GM19467 (cell line): ENCODE measurements around the gene CREM.
"Not testable (repeated sequence)": the region's sequence is repeated elsewhere in the genome, so short reads cannot be mapped to it uniquely, and the experiment has no call there.

ENCODE experiments used
- ATAC-seq: cut with Tn5 transposase; IDR thresholded peaks from one replicate; pipeline ENCODE4 v1.9.1; 2021; ENCODE audit warnings: mild to moderate bottlenecking, moderate library complexity; ENCODE audit not compliant: unreplicated experiment

Gene CREM

GRCh38 chr10:35191523-35191922 is 64.9 kb downstream of the CREM start:
- ATAC-seq = no peak

- ATAC-seq = no peak
Measured at GRCh38 chr10:35192645-35193249, 66.1 kb downstream of the CREM start.

DNA sequence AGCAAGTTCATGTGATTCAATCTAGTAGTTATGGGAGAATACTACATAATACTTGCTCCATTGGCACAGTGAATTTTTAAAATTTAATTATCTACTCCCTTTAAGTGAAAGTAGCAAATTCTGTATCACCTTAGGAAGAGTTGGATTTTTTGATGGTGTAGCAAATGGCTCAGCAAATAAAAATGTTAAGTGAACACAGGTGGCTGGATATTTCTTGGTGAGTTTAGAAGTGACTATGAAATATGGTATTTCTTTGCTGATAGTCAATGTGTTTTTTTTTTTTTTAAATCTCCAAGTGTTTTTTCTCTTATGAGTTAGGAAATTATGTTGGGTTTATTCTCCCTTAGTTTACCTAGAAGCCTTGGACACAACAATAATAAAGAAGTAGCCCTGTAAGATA is 67.8 kb downstream of the CREM start:
- ATAC-seq = no peak

DNA sequence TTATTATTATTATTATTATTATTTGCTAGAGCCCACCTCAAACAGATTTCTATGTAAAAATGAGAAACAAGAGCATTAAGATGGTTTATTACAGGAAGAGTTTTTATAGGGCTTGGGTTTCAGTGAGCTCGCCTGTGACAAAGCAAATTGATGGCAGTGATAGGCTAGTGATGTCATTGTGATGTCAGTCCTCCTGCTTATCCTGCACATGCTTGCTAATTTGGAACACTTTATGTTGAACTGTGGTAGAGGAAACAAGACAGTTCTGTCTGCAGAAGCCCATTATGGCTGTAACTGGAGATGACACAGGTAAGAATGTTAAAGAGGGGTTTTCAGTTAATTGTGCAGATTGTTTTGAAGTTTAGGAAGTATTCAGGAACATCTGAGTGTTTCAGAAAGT is 68.3 kb downstream of the CREM start:
- no peak for ATAC-seq

- peak; percentile 98 for ATAC-seq
Measured at GRCh38 chr10:35195361-35196306, 69.0 kb downstream of the CREM start.

GRCh38 chr10:35200487-35200886 is 73.8 kb downstream of the CREM start:
- no peak for ATAC-seq

- no peak for ATAC-seq
Measured at GRCh38 chr10:35201234-35201633, 74.6 kb downstream of the CREM start.

DNA sequence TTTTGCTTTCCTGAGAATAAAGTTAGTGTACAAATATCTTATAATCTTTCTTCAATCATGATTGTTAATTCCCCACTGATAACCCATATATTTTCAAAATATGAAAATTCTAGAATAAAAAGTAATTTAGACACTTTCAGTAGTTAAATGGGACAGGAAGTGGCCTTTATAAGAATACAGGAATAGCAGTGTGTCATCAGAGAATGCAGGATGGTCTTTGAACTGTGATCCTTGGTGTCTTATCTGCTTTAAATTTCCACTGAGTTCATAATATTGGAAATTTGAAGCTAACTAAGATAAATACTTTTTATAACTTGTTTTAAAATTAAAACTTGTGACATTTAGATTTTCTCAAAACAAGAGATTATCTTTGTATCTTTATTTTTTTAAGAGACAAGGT is 75.4 kb downstream of the CREM start:
- ATAC-seq = no peak

GRCh38 chr10:35203745-35204144 is 77.1 kb downstream of the CREM start:
- ATAC-seq = no peak

- ATAC-seq = no peak
Measured at GRCh38 chr10:35204650-35205319, 78.1 kb downstream of the CREM start.

- ATAC-seq = no peak
Measured at GRCh38 chr10:35206274-35206673, 79.6 kb downstream of the CREM start.

GRCh38 chr10:35208536-35208935 is 81.9 kb downstream of the CREM start:
- peak; percentile 81 for ATAC-seq

DNA sequence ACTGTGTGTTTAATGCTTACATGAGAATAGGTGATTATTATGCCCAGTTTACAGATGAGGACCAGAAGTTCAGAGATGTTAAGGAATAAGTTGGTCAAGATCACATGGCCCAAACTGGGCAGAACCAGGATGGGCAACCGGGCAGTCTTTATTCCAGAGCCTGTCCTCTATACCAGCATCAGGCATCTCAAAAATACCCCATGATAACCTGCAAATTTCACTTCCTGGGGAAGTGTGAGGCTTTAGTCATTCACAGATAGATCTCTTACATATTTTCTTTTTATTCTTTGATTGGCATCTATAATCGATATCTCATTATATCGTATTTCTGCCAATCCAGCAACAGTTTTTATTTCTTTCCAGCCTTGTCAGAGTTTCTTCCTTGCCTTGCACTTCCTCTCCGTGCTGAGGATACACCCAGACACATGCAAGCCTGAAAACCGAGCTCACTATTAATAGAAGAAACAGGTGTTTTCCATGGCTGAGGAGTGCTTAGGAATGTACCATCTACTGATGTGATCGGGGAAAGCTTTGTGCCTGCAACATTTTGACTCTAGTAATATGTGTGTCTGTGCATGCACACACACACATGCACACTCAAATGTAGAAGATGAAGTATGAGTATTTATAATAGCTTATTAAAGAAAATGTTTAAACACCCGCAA is 82.4 kb downstream of the CREM start:
- ATAC-seq = peak; percentile 23

GRCh38 chr10:35210961-35211360 is 84.3 kb downstream of the CREM start:
- ATAC-seq = no peak

DNA sequence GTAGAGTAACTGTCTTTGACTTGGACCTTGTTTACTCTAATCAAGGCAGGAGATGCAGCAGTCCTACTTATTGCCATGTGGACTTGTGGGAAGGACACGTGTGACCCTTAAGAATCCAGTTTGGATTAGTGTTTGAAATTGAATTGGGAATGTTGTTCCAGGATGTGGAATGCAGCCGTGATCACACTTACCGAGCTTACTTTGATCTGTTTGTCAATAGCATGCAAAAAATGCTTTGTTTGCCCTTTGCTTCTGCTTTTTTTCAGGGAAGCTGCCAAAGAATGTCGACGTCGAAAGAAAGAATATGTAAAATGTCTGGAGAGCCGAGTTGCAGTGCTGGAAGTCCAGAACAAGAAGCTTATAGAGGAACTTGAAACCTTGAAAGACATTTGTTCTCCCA is 84.7 kb downstream of the CREM start:
- no peak for ATAC-seq

DNA sequence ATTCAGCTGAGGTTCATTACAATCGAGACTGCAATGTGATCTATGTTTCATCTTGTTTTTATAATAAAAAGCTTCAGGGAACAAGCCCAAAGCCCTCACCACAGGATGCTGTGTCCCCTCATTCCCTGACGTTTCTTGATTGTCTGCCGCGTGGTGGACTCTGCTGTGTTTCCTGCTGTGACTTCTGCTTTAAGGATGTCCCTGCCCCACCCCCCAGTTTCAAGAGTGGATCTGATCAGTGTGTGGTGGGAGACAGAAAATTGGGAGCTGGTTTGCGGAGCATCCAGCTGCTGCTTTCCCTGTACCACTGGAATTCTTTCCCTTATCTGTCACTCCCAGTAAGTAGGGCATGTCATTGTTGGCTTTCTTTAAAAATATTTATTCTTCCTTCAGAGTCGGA is 86.2 kb downstream of the CREM start:
- ATAC-seq = no peak

DNA sequence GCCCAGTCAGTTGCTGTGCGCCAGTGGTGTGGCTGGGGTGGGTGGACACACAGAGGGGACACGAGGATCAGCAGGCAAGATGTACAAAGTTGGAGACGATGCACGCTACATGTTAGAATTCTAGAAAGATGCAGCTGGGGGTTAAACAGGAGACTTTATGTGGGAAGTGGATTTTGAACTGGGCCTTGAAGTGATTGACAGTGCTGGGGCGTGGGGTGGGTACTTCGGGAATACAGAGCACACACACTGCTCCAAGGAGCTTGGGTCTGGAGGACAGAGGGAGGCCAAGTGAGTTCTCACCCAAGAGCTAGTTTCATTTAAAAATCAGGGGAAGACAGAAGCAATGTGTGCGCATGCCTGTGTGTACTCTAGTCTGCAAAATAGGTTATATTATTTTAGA is 87.1 kb downstream of the CREM start:
- ATAC-seq = no peak

DNA sequence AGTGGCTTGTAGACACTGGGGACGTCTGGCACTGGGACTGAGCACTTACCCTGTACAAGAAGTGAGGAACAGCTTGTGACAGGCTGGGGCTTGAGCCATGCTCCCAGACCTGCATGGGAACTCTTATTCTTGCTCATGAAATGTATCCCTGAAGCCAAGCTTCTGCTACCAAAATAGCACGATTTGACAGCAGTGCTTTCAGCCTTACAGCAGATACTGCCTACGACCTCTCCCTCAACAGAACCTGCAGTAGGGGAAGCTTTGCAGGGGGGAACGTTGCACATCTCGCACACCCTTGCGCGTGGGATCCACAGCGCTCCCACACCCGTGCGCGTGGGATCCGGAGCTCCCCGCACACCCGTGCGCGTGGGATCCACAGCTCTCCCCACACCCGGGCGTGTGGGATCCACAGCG is 88.0 kb downstream of the CREM start:
- no peak for ATAC-seq

DNA sequence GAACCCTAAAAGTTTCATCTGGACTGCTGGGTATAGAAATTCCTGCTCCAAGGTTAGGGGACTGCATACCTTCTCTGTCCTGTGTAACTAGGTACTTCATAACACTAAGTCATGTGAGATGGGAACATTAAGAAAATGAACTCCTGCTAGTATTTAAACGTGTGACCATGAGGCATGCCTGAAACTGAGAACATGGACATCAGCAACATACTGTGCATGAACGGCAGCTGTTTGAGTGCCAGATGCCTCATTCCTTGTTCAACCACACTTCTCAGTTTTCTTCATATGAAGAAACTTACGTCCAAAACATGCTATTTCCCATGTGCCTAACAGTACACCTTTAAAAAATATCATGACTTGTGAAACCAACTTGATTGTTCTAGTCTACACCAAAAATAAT is 88.5 kb downstream of the CREM start:
- no peak for ATAC-seq

- ATAC-seq = no peak
Measured at GRCh38 chr10:35216303-35216905, 89.8 kb downstream of the CREM start.

- ATAC-seq = not testable (repeated sequence)
Measured at GRCh38 chr10:35216956-35217355, 90.3 kb downstream of the CREM start.
